Loucy (cell line): ENCODE measurements around the gene TIA1.
"Not testable (repeated sequence)": the region's sequence is repeated elsewhere in the genome, so short reads cannot be mapped to it uniquely, and the experiment has no call there.

ENCODE experiments used
- H2AFZ ChIP-seq: fragments of 200-600 bp; sonication (generic); 2 replicates; pipeline ENCODE4 v1.6.0; 2016; ENCODE audit warnings: antibody characterized with exemption, mild to moderate bottlenecking, low read length, moderate library complexity
- H3F3A ChIP-seq: fragments of 200-600 bp; 2 replicates; pipeline ENCODE4 v1.6.0; 2016; ENCODE audit warnings: antibody characterized with exemption, low read depth, mild to moderate bottlenecking
- H3K27me3 ChIP-seq: fragments of 200-600 bp; sonication (generic); 2 replicates; pipeline ENCODE4 v1.6.1; 2014; ENCODE audit warnings: low read length, mild to moderate bottlenecking; ENCODE audit not compliant: insufficient read depth, poor library complexity, severe bottlenecking
- H3K36me3 ChIP-seq: fragments of 200-600 bp; sonication (generic); 2 replicates; pipeline ENCODE4 v1.6.1; 2016; ENCODE audit warnings: low read length; ENCODE audit not compliant: insufficient read depth
- H3K4me1 ChIP-seq: fragments of 200-600 bp; sonication (generic); 2 replicates; pipeline ENCODE4 v1.5.1; 2014; ENCODE audit warnings: low read length, mild to moderate bottlenecking; ENCODE audit not compliant: insufficient read depth, poor library complexity, severe bottlenecking
- H3K4me2 ChIP-seq: fragments of 200-600 bp; sonication (generic); 2 replicates; pipeline ENCODE4 v1.6.0; 2014; ENCODE audit warnings: antibody characterized with exemption, low read length, low read depth, mild to moderate bottlenecking; ENCODE audit not compliant: poor library complexity, severe bottlenecking
- H3K4me3 ChIP-seq: fragments of 200-600 bp; sonication (generic); 2 replicates; pipeline ENCODE4 v1.5.1; 2014; ENCODE audit warnings: low read length, mild to moderate bottlenecking, mixed read lengths; ENCODE audit not compliant: poor library complexity, severe bottlenecking
- H3K79me2 ChIP-seq: fragments of 200-600 bp; sonication (generic); 2 replicates; pipeline ENCODE4 v1.6.1; 2014; ENCODE audit warnings: low read length; ENCODE audit not compliant: insufficient read depth
- H3K9ac ChIP-seq: fragments of 200-600 bp; sonication (generic); 2 replicates; pipeline ENCODE4 v1.6.0; 2014; ENCODE audit warnings: mild to moderate bottlenecking, low read depth, low read length, moderate library complexity; ENCODE audit not compliant: poor library complexity, severe bottlenecking
- H3K9me2 ChIP-seq: fragments of 200-600 bp; sonication (generic); replicated peaks from 2 replicates; pipeline ENCODE4 v1.6.1; 2016; ENCODE audit warnings: low read depth, low read length, mixed read lengths
- H3K9me3 ChIP-seq: fragments of 200-600 bp; sonication (generic); 2 replicates; pipeline ENCODE4 v1.6.1; 2014; ENCODE audit warnings: mild to moderate bottlenecking, antibody characterized with exemption, low read length, low read depth; ENCODE audit not compliant: insufficient read depth
- H4K20me1 ChIP-seq: fragments of 200-600 bp; sonication (generic); 2 replicates; pipeline ENCODE4 v1.6.0; 2014; ENCODE audit warnings: antibody characterized with exemption, low read length, mild to moderate bottlenecking; ENCODE audit not compliant: insufficient read depth, poor library complexity, severe bottlenecking
- CTCF ChIP-seq: fragments of 200-600 bp; sonication (generic); conservative IDR thresholded peaks from 2 replicates; pipeline ENCODE4 v1.5.1; 2014; ENCODE audit warnings: mild to moderate bottlenecking, antibody characterized with exemption, low read length
- EZH2phosphoT487 ChIP-seq: fragments of 200-600 bp; IDR thresholded peaks from 2 replicates; pipeline ENCODE4 v1.6.1; 2018; ENCODE audit warnings: antibody characterized with exemption, mild to moderate bottlenecking, moderate library complexity, borderline replicate concordance

Gene TIA1

GRCh38 chr2:70280242-70280798, 31.9 kb upstream of the TIA1 start:
- TF ChIP-seq EZH2phosphoT487 (no peak), CTCF (no peak)
- H3K27me3 ChIP-seq = no peaks in the 10 kb centered on the region
- peaks cover 12% of the 10 kb centered on the region for H4K20me1 ChIP-seq

GRCh38 chr2:70270323-70270722, 21.9 kb upstream of the TIA1 start:
- H3K9me3 ChIP-seq = no peaks in the 10 kb centered on the region
- no peak overlapping the region for H3K4me2 ChIP-seq
- no peak overlapping the region for H3K4me3 ChIP-seq
- no peaks in the 10 kb centered on the region for H4K20me1 ChIP-seq
- no peak overlapping the region for H3K9ac ChIP-seq
- no peaks in the 10 kb centered on the region for H3K27me3 ChIP-seq
- H3K36me3 ChIP-seq = peaks cover 1% of the 10 kb centered on the region; the same call in 1 of the 2 replicates
- no peak overlapping the region for H2AFZ ChIP-seq
- TF ChIP-seq CTCF = no peak
- TF ChIP-seq EZH2phosphoT487 = no peak
- no peaks in the 10 kb centered on the region for H3F3A ChIP-seq
- H3K79me2 ChIP-seq = no peaks in the 10 kb centered on the region
- H3K9me2 ChIP-seq = no peaks in the 10 kb centered on the region
- H3K4me1 ChIP-seq = no peaks in the 10 kb centered on the region

More at GRCh38 chr2:70280242-70280798, 31.9 kb upstream of the TIA1 start:
- no peaks in the 10 kb centered on the region for H3F3A ChIP-seq
- H3K79me2 ChIP-seq = peaks cover 34% of the 10 kb centered on the region; the same call in 1 of the 2 replicates
- H3K36me3 ChIP-seq = peaks cover 60% of the 10 kb centered on the region; the same call in 1 of the 2 replicates
- H3K4me1 ChIP-seq = no peaks in the 10 kb centered on the region
- H3K9ac ChIP-seq = no peak overlapping the region
- H3K4me3 ChIP-seq = no peak overlapping the region
- H3K9me2 ChIP-seq = no peaks in the 10 kb centered on the region
- no peak overlapping the region for H3K4me2 ChIP-seq
- no peaks in the 10 kb centered on the region for H3K9me3 ChIP-seq
- H2AFZ ChIP-seq = no peak overlapping the region

DNA sequence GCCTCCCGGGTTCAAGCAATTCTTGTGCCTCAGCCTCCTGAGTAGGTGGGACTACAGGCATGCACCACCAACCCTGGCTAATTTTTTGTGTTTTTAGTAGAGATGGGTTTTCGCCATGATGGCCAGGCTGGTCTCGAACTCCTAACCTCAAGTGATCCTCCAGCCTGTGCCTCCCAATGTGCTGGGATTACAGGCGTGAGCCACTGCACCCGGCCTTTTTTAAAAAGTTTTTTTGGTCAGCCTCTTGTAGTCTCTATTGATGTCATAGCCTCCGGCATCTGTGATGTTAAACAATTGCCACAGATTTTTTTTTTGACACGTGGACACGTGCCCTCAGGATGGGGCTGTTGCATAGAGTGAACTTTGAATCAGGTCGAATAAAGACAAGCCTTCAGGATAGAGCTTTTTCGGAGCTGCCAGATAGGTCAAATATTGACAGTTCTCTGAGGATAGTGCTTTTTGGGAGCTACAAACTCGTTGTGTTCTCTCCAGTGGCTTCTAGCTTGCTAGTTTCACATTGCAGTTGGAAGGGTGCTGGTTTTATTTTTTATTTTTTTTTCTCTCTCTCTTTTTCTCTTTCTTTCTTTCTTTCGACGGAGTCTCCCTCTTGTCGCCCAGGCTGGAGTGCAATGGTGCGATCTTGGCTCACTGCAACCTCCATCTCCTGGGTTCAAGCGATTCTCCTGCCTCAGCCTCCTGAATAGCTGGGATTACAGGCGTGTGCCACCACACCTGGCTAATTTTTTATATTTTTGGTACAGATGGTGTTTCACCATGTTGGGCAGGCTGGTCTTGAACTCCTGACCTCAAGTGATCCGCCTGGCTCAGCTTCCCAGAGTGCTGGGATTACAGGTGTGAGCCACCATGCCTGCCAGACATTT, 21.2 kb upstream of the TIA1 start:
- H3K4me2 ChIP-seq, H3K79me2 ChIP-seq: not testable (repeated sequence)

DNA sequence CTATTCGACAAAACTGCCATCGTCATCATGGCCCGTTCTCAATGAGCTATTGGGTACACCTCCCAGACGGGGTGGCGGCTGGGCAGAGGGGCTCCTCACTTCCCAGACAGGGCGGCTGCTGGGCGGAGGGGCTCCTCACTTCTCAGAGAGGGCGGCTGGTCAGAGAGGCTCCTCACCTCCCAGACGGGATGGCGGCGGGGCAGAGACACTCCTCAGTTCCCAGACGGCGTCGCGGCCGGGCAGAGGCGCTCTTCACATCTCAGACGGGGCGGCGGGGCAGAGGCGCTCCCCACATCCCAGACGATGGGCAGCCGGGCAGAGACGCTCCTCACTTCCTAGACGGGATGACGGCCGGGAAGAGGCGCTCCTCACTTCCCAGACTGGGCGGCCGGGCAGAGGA, 18.5 kb upstream of the TIA1 start:
- not testable (repeated sequence) for H4K20me1 ChIP-seq, H3K9ac ChIP-seq, H3K9me2 ChIP-seq, H3K4me1 ChIP-seq, H3K4me2 ChIP-seq, H3F3A ChIP-seq, H2AFZ ChIP-seq, H3K27me3 ChIP-seq, H3K79me2 ChIP-seq, H3K9me3 ChIP-seq, H3K36me3 ChIP-seq, H3K4me3 ChIP-seq

More for the DNA sequence above, 21.2 kb upstream of the TIA1 start:
- not testable (repeated sequence) for H3K4me1 ChIP-seq, H2AFZ ChIP-seq, H3K4me3 ChIP-seq, H3K9me2 ChIP-seq, H3K36me3 ChIP-seq, H3K9me3 ChIP-seq, H3K27me3 ChIP-seq, H3F3A ChIP-seq, H4K20me1 ChIP-seq, H3K9ac ChIP-seq
